Stimulated activated naive B cell treated with anti-CD40 and anti-IgM and Interleukin-4, amounts not matched to agents 10 μg/mL and 1 μg/mL and 100 μg/mL, for 72 hours (primary cell): ENCODE measurements around the gene PDCD1.
A peak's percentile ranks its signal among the peaks of the same experiment; 100 is the strongest.
"Not testable (repeated sequence)": the region's sequence is repeated elsewhere in the genome, so short reads cannot be mapped to it uniquely, and the experiment has no call there.

Source experiments
- ATAC-seq, 2 donors: fragments of 150-1000 bp; cut with Tn5 transposase; replicated peaks; 2 replicates each; pipeline ENCODE4 v1.10.0; 2021; ENCODE audit warnings: moderate library complexity in 1 of 2
- DNase-seq: peaks from one replicate; pipeline ENCODE4 v3.0.0; 2021
- H3K27ac Mint-ChIP-seq: one replicate; pipeline ENCODE4 v1.8.0; 2022; ENCODE audit warnings: mild to moderate bottlenecking, mixed read lengths
- H3K27me3 Mint-ChIP-seq, 2 donors: one replicate each; pipeline ENCODE4 v1.8.0; 2022; ENCODE audit warnings: mixed read lengths in 2 of 2
- H3K36me3 Mint-ChIP-seq, 2 donors: one replicate each; pipeline ENCODE4 v1.8.0; 2022; ENCODE audit warnings: mixed read lengths in 2 of 2, mild to moderate bottlenecking in 1 of 2
- H3K4me1 Mint-ChIP-seq, 2 donors: one replicate each; pipeline ENCODE4 v1.8.0; 2022; ENCODE audit warnings: mixed read lengths in 2 of 2, mild to moderate bottlenecking in 1 of 2
- H3K4me3 Mint-ChIP-seq, 2 donors: one replicate each; pipeline ENCODE4 v1.8.0; 2022; ENCODE audit warnings: mild to moderate bottlenecking in 2 of 2, mixed read lengths in 2 of 2, moderate library complexity in 1 of 2
- H3K9me3 Mint-ChIP-seq, 2 donors: one replicate each; pipeline ENCODE4 v1.8.0; 2022; ENCODE audit warnings: mixed read lengths in 2 of 2, mild to moderate bottlenecking in 1 of 2

PDCD1 gene

DNA sequence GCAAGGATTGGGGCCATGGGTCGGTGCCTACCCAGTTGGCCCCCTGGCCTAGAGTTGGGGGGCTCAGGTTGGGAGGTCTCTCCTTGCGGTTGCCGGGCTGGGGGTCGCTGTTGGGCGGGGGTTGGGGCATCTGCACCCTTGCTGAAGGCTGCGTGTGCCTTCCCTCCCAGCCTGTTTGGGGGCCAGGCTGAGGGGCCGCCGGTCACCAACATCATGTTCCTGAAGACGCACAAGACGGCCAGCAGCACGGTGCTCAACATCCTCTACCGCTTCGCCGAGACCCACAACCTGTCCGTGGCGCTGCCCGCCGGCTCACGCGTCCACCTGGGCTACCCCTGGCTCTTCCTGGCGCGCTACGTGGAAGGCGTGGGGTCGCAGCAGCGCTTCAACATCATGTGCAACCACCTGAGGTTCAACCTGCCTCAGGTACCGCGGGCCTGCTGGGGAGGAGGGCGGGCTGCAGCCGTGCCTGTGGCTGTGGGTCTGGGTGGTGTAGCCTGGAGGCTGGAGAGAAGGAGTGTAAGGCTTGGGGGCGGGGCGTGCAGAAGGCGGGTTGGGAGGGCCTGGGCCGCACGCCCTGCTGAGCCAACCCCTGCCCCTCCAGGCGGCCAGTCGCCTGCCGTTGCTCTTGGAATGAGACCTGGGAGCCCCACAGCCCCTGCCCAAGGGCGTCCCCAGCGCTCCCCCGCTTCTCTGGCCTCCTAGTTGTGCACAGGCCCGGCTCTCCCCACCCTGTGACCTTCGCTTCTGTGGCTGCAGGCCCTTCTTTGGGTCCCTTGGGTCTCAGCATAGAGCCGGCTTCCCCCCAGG is 56.9 kb downstream of the PDCD1 start:
- peak overlapping the region in 1 of 2 donors; percentile 32 for H3K4me3 Mint-ChIP-seq

GRCh38 chr2:241800198-241800903 is 58.3 kb downstream of the PDCD1 start:
- not testable (repeated sequence) for H3K27ac Mint-ChIP-seq, H3K4me3 Mint-ChIP-seq, H3K36me3 Mint-ChIP-seq, ATAC-seq, DNase-seq, H3K9me3 Mint-ChIP-seq
- Mint-ChIP-seq H3K27me3 (peaks cover 8 to 33% of the 10 kb centered on the region in 2 donors), H3K4me1 (peaks cover 14 to 35% of the 10 kb centered on the region in 2 donors)

More for the DNA sequence above, 56.9 kb downstream of the PDCD1 start:
- peak; percentile 23 for DNase-seq
- ATAC-seq = peak; percentile 47 to 68
- H3K4me1 Mint-ChIP-seq = peaks cover 14 to 35% of the 10 kb centered on the region in 2 donors
- no peaks in the 10 kb centered on the region for H3K36me3 Mint-ChIP-seq
- peak overlapping the region; percentile 47 for H3K27ac Mint-ChIP-seq
- peaks cover 8 to 33% of the 10 kb centered on the region in 2 donors for H3K27me3 Mint-ChIP-seq
- H3K9me3 Mint-ChIP-seq = peaks cover 2 to 4% of the 10 kb centered on the region in 2 donors
